ENCODE measurements around the gene DNLZ.

GRCh38 chr9:136392538-136393449 is 29.2 kb upstream of the DNLZ start:
- no peak for TF ChIP-seq CTCF (conservative IDR thresholded peaks at IDR 0.05)
- TF ChIP-seq EZH2 (IDR thresholded peaks at IDR 0.05; ENCODE audit: low read depth) = no peak
